Hippocampal formation (tissue), 2 donors: ENCODE results near the gene NR6A1.
A peak's percentile ranks its signal among the peaks of the same experiment; 100 is the strongest.
"Not testable (repeated sequence)": the region's sequence is repeated elsewhere in the genome, so short reads cannot be mapped to it uniquely, and the experiment has no call there.

Source experiments
- DNase-seq, 2 donors: peaks; one replicate each; lab custom pipeline; 2025; lab: John Stamatoyannopoulos, UW

NR6A1 gene

DNA sequence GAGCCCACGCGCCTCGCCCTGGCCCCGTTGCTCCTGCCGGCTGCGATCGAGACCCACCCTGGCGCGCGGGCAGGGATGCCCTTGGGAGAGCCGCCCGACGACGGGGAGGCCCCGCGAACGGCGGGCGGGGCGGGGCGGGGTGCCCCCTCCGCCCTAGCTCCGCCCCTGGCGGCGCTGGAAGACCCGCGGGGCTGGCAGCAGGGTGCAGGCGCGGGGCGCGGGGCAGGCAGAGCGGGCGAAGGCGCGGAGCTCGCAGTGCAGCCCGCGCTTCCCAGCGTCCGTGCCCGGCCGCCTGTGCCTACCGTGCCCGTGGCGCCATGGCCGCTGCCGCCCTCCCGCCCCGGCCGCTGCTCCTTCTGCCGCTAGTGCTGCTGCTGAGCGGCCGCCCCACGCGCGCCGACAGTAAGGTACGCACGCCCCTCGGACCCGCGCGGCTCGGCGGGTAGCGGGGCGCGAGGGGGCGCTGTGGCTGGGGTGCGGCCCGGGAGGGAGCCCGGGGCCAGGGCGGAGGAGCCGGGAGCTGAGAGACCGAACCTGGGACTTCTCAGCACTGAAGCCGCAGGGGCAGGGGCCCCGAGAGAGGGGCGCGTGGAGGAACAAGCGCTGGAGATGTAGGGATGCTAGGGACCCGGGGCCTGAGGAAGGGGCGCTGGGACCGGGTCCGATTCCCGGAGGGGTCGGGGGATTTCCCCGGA, 6.0 kb upstream of the NR6A1 start, which contains the start of gene OLFML2A:
OLFML2A (plus strand) TSS at position 180 of the 695 bp plus-strand sequence; CDS start at position 318, 138 bp downstream.
- no peak for DNase-seq

DNA sequence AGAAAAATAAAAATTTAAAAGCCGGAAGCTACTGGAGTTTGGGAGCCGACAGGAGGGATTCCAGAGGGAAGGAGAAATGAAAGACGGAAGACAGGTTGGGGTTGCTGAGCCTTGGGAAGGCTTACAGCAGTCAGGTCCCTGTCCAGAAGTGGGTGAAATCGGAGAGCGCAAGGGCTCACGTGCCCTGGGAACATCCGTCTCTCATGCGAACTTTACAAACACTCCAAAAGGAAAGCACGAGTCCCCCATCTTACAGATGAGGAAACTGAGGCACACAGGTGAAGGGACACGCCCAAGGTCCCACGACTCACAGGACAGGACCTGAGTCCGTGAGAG, 5.5 kb upstream of the NR6A1 start:
- no peak for DNase-seq

DNA sequence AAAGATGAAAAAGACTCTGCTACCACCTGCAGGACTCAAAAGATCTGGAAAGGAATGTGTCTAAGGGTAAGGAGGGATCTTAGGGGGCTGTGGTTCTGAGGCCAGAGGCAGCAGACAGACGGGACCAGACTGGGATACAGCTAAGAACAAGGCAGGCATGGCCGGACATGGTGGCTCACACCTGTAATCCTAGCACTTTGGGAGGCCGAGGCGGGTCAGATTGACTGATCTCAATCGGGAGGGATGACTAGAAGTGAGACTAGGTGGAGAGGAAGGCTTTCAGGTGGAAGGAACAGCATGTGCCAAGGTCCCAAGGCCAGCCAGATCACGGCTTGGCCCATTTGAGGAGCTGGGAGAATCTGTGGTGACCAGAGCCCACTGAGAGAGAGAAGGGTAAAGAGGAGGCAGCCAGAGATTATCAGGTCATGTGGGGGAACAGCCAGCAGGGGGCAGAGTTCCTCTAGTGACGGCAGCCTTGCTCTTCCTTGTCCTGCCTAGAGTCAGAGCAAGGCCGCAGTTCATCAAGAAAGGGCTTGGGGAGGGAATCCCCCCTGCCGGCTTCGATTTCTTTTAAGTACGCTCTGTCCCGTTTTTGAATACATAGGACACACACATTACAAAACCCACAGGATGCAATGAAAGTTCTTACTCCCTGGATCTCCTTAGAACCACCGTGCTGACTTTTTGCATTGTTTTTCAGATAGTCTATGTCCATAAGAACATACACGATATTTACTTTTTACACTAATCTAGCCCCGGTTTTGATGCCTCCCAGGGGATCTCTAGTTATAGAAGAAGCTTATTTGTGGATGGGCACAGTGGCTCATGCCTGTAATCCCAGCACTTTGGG, 3.2 kb upstream of the NR6A1 start:
- peak; percentile 58 to 69 for DNase-seq

DNA sequence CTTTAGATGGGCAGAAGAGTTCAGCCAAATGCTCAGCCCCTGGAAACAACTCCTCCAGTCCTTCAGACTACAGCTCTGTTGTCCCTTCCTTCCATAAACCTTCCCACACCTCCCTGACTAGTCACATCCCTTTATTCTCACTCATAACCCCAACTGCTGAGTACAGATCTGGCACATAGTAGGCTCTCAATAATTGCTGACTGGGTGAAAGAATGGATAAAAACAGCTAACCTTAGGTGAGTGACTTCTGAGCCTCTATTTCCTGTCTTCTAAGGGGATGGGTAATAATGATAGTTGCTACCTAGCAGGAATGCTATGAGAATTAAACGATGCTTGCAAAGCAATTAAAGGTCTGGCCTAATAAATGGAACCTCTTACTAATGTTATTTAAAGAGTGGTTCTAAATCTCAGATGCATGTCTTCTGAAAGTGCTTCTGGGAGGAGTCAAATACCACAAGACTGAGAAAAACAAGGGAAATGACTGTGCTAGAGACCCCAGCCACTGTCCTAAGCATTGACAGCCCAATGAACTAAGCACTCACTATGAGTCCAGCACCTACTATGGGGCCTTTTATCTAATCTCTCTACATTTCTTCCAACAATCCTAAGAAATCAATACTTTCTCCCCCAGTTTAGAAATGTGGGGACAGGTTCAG, 2.5 kb upstream of the NR6A1 start:
- no peak for DNase-seq

DNA sequence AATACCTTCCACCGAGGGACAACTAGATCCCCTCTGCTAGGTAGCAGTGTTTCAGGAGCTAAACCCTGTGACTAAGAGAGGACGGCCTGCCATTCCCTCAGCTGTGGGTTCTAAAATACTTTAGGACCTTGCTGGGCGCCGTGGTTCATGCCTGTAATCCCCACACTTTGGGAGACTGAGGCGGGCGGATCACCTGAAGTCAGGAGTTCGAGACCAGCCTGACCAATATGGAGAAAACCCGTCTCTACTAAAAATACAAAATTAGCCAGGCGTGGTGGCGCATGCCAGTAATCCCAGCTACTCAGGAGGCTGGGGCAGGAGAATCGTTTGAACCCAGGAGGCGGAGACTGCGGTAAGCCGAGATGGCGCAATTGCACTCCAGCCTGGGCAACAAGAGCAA, 1.8 kb upstream of the NR6A1 start:
- not testable (repeated sequence) for DNase-seq

DNA sequence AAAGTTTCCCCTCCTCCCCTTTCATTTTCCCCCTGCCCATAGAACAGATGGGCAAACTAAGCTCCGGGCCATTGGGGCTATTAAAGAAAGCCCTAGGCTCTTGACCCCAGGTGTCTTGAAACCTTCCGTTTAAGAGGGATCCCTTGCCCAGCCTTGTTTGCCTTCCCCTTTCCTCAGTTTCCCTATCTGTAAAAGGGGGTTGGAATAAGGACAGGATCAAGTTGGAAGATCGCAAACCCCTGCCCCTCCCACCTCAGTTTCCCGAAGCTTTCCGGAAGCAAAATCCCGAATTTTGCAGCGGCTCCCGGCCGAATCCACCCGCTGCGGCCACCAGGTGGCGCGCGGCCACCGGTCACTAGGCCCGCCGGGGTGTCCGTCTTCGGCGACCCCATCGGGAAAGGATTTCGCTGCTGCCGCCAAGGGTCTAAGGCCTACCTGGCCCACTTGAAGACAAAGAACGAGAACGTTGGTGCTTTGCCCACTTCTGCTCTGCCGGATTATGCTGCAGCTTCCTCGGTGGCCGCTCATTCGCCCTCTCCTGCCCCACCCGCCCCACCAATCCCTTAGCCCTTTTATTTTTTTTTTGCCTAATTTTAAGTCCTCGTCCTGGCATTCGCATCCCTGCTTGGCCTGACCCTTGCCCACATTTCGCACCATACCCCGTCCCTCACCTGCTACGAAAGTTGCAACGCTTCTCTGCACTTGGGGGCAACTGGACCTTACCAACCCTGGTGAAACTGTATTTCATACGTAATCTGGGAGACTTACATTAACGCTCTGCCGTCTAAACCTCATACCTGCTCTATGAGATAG, 962 bp upstream of the NR6A1 start:
- DNase-seq, result peak in 1 of 2 donors; percentile 47

DNA sequence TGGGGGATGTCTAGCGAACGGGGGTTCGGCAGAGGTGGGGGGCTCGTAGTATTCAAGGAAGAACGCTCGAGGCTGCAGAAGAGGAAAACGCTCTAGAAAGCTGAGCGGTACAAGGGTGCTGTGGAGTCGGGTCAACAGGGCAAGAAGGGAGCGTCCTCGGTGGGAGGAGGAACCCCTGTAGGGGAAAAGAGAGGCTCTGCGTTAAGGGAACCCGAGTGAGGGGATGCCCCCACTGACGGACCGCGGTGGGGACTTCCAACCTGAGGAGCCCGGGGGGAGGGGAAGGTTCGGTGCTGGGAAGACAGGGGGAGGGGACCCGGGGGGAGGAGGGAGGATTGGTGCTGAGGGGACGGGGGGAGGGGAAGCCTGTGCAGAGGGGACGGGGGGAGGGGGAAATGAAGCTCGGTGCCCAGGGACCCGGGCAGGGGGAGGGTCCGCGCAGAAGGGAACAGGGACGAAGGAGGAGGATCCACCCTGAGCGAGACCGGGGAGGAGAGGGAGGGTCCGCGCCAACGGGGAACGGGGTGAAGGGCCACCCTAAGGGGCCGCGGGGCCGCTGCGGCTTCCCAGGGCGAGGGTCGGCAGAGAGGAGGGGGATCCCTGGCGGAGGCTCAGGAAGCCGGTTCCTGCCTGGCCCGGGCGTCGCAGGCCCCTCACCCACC, 621 bp downstream of the NR6A1 start:
- no peak for DNase-seq

DNA sequence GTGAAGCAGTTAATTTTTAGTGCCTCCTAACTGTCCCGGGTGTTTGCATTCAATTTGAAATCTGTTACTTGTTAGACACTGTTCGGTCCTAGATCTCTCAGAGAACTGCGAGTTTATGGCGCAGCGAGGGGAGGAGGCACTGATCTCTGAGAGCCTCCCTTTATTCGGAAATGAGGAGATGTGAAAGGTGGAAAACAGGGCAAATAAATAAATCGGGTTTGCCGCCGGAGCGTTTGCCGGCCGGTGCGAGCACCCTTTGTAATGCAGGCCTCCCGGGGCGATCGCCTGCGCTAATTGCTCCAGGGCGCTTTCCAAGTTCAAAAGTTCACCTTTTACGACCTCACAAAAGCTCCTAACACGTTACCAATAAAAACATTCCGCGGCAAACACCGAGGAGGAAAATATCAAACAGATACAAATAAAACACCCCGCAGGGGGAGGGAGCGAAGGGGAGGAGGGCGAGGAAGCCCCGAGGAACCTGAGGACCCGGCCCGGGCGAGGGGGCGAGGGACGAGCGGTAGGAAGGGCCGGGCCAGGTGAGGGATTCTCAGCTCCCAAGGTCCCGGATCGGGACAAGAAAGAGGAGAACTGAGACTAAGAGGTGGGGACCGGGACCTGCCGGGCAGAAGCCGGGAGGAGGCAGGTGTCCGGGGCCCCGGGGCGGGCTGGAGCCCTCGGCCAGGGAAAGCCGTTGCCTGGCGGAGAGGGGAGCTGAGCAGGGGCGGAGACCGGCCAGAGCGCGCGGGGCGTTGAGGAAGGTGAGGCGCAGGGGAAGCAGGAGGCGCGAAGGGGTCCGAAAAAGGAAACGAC, 1.4 kb downstream of the NR6A1 start:
- DNase-seq, result no peak

DNA sequence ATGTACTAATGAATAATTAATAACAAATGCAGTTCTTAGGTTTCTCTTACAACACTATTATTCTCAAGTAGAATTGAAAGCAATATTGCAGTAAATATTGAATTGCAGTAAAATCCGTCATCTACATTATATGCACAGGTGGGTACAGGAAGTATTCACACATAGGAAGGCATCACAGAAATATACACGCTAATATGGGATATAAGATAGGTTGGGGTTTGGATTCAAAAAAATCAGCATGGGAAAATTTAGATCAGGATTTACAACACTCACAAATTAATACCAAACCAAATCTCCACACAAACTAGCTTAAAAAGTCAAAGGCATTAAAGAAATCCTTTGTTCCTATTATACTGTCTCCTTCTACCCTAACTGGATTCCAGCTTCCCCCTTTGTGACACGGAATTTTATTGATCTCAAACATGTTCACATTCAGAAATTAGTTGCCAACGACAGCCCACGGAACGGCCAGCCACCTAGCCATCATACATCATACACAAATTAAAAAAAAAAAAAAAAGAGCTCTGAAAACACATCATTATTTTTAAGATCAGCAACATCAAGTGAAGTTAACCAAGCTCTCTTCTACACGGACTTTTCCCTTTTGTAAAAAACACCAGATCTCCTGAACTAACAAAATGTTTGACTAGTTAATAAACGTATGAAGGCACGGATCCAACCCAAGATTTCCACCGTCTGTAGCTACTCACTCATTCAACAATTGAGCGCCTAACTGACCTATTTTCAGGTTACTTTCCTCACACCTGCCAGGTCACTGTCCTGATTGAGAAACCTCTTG, 2.2 kb downstream of the NR6A1 start:
- DNase-seq, result no peak

DNA sequence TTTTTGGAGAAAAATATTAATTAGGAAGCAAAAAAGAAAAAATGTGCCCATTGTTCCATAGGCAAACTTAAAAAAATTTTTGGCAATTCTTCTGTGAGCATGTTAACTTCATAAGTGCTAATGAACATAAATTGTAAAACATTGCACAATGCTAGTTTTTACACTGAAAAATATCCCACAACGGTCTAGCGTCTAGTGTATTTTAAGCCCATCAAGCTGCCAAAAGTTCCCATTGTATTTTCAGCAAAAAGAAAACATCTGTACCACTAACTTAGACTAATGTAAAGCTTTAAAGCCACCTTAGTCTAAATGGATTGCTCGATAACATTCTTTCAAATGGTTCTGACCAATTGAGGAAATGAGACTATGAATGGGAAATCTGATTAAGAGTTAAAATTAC, 2.8 kb downstream of the NR6A1 start:
- DNase-seq, result no peak

DNA sequence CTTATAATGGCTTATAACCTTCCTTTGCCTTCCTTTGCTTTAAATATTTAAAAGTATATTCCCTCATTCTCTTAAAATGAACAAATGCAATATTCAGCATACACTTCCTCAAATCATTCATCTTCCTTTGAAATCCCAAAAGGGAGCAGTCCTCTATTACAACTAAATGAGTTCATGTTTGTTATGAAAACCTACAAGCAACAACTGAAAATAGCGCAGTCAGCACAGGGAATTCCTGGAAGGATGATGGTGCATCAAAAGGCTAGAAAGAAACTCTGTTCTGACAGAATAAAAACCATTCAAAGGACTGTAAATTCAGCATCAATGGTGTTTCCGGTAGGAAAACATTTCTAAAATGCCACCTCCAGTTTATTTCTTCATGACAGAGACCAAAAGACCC, 3.3 kb downstream of the NR6A1 start:
- no peak for DNase-seq

DNA sequence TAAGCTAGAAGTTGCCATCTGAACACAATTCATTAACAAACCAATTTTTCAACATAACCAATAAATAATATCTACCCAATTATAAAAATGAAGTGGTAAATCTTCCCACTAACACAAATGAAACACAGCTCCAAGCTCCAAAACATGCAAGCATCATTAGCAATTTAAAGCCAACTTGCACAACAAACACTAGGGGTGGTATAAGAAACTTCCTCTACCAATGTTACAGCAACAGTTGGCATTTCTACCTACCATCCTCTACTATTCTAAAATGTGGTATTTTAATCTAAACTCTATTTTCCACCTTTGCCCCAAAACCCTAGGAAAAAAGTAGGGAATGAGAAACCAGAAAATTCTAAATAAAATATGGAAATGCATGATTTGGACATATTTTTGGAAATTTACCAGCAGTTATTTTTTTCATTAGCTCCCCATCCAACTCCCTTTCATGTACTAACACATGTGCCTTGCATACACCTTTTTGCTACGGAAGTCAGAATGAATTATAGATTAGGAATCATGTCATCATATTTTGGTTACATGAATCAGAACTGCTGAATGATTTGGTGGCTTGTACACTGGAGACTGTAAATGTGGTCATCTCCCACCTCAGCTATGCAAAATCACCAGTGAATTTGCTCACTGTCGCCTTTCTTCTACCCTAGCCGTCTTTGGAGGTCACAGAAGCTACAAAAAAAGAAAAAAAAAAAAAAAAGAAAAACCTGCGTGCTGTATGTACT, 4.1 kb downstream of the NR6A1 start:
- DNase-seq, result no peak

DNA sequence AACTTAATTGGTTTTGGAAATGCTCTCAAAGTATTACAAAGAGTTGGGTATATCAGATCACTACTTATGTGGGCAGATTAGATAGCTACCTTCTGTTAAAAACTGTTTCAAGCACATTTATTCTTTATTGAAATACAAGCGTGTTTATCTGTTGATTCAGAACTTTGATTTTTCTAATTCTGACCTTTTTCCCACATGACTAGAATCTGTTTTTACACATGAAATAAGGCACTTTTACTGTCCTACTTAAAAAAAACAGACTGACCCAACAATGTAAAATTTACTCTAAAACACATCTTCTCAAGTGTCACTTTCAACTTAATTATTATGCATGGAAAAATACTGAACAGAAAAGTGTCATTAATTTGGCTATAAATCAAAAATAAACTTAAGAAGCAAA, 4.8 kb downstream of the NR6A1 start:
- no peak for DNase-seq

DNA sequence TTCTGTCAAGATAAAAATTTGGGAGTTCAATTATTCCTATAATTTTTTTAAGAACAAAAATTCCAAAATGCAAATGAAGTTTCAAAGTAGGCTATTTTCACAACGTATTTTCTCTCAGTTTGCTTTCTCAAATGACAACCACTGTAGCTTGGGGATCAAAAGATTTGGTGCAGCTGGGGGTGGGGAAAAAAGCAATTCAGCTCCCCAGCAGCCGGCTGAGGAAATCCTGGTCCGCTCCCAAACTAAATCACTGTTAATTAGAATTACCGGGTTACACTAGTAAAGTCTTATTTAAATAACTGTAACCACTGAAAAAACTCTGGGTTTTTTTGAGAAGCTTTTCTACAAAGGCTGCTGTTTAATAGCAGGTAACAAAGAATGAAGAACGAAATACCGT, 5.7 kb downstream of the NR6A1 start:
- no peak for DNase-seq

DNA sequence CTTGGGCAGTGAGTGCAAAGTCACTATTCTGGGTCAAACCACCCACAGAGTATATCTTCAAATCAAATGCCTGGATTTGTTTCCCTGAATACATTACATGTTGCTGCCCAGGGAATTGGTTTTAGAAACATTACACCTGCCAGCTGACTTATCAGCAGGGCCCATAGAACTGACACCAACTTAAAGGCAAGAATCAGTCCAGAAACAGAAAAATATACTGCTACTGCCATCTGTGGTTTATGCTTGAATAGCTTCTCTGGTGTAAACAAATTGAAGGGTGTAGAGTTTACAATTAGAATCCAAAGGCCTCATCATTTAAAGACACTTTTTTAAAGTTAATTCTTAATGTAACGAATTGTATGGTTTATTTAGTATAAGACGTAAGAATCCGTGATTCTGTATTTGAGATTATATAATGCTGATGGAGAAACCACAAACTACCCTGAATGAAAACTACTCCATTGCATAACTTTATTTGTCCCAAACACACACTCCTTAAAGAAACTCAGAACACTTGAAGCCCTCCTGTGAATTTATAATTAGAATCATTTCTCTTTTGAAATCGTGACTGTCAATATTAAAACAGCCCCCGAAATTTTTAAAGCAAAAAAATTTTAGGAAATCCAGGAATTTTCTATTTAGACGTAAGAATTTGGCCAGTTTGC, 6.2 kb downstream of the NR6A1 start:
- no peak for DNase-seq

DNA sequence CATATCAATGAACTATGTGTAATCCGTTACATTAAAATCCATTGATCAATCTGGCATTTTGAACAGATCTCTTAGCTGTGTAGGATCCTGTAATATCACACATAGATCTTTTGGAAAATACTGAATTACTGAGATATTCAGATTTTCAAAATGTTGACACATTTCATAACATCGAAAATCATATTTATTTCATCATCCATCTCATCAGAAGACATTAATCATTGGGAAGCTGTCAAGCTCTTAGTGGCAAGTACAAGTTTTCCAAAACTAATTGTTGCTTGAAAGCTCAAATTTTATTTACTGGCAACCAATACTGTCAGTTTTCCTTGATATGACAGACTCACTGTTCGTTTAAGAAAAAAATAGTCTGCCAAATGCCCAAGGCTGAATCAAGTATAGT, 8.5 kb downstream of the NR6A1 start:
- no peak for DNase-seq

DNA sequence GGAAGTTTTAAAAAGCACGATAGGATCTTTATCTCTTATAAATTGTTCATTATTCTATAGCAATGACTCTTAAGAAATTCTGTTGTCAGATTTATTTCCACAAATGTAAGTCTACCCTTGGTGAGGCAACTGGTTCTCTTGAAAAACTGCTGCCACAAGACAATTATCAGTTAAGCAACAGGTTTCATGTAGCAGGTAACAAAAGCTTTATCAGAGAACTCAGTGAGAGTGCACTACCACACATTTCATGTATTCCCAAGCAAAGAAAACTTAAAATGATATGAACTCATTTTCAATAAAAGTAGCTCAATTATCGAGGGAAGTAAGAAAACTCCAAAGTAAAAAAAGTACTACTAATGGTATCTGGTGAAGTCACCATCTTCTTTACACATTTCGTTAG, 9.4 kb downstream of the NR6A1 start:
- no peak for DNase-seq

DNA sequence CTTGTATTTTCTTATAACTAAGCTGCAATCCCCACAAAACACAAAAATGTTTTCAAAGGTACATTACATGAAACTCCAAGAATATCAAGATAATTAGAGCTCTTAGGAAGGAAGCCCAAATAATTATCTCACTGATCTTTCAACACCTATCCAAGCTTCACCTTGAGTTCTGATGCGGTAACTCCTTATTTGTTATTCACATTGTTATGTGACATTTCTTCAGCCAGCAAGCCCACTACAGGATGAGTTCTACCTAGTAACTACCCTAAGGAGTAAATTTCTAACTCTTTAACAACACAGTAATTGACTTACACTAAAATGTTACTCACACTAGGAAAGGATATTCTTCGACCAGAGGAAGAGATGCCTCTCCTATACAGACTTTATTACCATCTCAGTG, 9.9 kb downstream of the NR6A1 start:
- DNase-seq, result no peak

DNA sequence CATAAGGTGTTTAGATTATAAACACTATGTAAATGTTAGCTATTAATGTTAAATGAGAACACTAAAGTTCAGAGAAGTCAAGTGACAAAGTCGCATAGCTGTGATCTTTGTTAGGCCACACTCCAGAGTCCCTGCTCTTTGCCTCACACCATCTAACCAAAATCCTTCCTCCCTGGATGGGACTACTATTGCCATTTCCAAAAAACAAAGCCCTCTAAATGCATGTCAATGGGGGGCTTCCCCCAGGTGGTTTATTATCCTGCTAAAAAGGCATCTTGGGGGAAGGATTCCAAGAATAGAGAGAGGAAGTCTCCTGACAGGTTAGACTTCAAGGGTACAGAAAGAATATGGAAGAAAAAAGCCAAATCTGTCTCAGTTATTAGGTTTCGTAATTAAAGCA, 10.4 kb downstream of the NR6A1 start:
- no peak for DNase-seq
